Left lobe of liver (tissue), 2 donors: ENCODE data around the gene KDM4C. TPM values are rescaled to one million over a fixed set of nuclear protein-coding genes. Genes with fewer than 3 reads are reported as not detected.
"Not testable (repeated sequence)": the region's sequence is repeated elsewhere in the genome, so short reads cannot be mapped to it uniquely, and the experiment has no call there.

Experiments
- ATAC-seq: fragments of 200-7000 bp; cut with Tn5 transposase; one replicate; pipeline ENCODE4 v1.9.1; 2020; ENCODE audit warnings: mild to moderate bottlenecking, moderate library complexity
- DNase-seq: peaks from one replicate; pipeline ENCODE4 v3.0.0-alpha.2; 2020; ENCODE audit warnings: low spot score
- total RNA-seq: library from RNA; stranded (reverse); gene quantifications from one replicate; pipeline ENCODE4 v1.2.1, GENCODE V29; 2021
- donor health status: DM: no; HTN: no; CAD: no; lungs with moderate emphysema.
- donor health status: DM: no; HTN: yes; CAD: no.

The KDM4C gene
- total RNA-seq, 1 donor from 2014 or later = 15.8 TPM

- DNase-seq (no peak), ATAC-seq (no peak)
These were observed 253.8 kb downstream of the KDM4C start for GRCh38 chr9:7011395-7012067.

GRCh38 chr9:7027996-7028395 is 270.2 kb downstream of the KDM4C start:
- DNase-seq (no peak), ATAC-seq (peak; percentile 12)

- DNase-seq = no peak
- ATAC-seq = peak; percentile 28
These were observed 270.8 kb downstream of the KDM4C start for GRCh38 chr9:7028591-7028990.

- ATAC-seq, DNase-seq: not testable (repeated sequence)
These were observed 273.2 kb downstream of the KDM4C start for GRCh38 chr9:7030943-7031342.

GRCh38 chr9:7033076-7034045 is 275.6 kb downstream of the KDM4C start:
- DNase-seq = no peak
- ATAC-seq = no peak

GRCh38 chr9:7037176-7037575 is 279.4 kb downstream of the KDM4C start:
- no peak for ATAC-seq
- no peak for DNase-seq

GRCh38 chr9:7042124-7042523 is 284.4 kb downstream of the KDM4C start:
- no peak for DNase-seq

GRCh38 chr9:7045361-7045760 is 287.6 kb downstream of the KDM4C start:
- DNase-seq = no peak
- no peak for ATAC-seq

More at GRCh38 chr9:7042124-7042523, 284.4 kb downstream of the KDM4C start:
- ATAC-seq = no peak

GRCh38 chr9:7051711-7052110 is 293.9 kb downstream of the KDM4C start:
- no peak for ATAC-seq
- DNase-seq = no peak

GRCh38 chr9:7053903-7054302 is 296.1 kb downstream of the KDM4C start:
- ATAC-seq (no peak), DNase-seq (no peak)

GRCh38 chr9:7055171-7055903 is 297.6 kb downstream of the KDM4C start:
- DNase-seq (no peak), ATAC-seq (no peak)

GRCh38 chr9:7056254-7056653 is 298.5 kb downstream of the KDM4C start:
- DNase-seq = no peak
- no peak for ATAC-seq

- no peak for DNase-seq
These were observed 300.7 kb downstream of the KDM4C start for GRCh38 chr9:7058473-7058872.

GRCh38 chr9:7067169-7067568 is 309.4 kb downstream of the KDM4C start:
- no peak for DNase-seq
- ATAC-seq = no peak

More at GRCh38 chr9:7058473-7058872, 300.7 kb downstream of the KDM4C start:
- no peak for ATAC-seq

- DNase-seq (no peak), ATAC-seq (no peak)
These were observed 314.1 kb downstream of the KDM4C start for GRCh38 chr9:7071916-7072315.

GRCh38 chr9:7073706-7074105 is 315.9 kb downstream of the KDM4C start:
- DNase-seq (no peak), ATAC-seq (no peak)

- DNase-seq (no peak), ATAC-seq (peak; percentile 29)
These were observed 317.4 kb downstream of the KDM4C start for GRCh38 chr9:7075154-7075553.

GRCh38 chr9:7079051-7079450 is 321.3 kb downstream of the KDM4C start:
- no peak for ATAC-seq
- no peak for DNase-seq

- DNase-seq (no peak), ATAC-seq (no peak)
These were observed 323.4 kb downstream of the KDM4C start for GRCh38 chr9:7081065-7081600.

- peak; percentile 78 for ATAC-seq
- no peak for DNase-seq
These were observed 325.4 kb downstream of the KDM4C start for GRCh38 chr9:7083192-7083591.

GRCh38 chr9:7085357-7085756 is 327.6 kb downstream of the KDM4C start:
- DNase-seq (no peak), ATAC-seq (no peak)
